Measurements from ENCODE around the gene ADD3.

DNA sequence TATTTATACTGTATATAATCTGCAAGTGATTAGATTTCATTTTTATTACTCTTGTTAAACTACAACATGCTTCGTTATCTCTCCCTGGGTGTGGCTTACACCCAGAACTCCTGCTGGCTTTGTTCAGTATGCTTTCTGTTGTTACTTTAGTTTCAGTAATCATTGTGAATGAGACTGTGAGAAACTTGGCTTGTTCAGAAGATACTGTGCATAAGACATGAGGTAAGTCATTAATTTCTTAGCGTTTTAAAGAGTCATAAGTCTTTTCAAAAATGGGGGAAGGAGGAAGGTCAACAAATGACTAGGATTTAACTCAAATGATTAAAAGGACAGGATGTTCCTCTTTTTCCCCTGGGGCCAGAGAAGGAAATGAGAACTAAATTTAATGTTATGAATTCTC is 11.6 kb upstream of the ADD3 start:
- TF ChIP-seq, protein P1, sequence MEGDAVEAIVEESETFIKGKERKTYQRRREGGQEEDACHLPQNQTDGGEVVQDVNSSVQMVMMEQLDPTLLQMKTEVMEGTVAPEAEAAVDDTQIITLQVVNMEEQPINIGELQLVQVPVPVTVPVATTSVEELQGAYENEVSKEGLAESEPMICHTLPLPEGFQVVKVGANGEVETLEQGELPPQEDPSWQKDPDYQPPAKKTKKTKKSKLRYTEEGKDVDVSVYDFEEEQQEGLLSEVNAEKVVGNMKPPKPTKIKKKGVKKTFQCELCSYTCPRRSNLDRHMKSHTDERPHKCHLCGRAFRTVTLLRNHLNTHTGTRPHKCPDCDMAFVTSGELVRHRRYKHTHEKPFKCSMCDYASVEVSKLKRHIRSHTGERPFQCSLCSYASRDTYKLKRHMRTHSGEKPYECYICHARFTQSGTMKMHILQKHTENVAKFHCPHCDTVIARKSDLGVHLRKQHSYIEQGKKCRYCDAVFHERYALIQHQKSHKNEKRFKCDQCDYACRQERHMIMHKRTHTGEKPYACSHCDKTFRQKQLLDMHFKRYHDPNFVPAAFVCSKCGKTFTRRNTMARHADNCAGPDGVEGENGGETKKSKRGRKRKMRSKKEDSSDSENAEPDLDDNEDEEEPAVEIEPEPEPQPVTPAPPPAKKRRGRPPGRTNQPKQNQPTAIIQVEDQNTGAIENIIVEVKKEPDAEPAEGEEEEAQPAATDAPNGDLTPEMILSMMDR (conservative IDR thresholded peaks at IDR 0.05 in 1 of 2, IDR thresholded peaks at IDR 0.05 in 1 of 2; ENCODE audit: extremely low read depth in 1 of 2, insufficient read depth in 1 of 2, low read depth in 1 of 2, low read length in 2 of 2) = no peak
- no peak for TF ChIP-seq EZH2 (IDR thresholded peaks at IDR 0.05; ENCODE audit: borderline replicate concordance, low read length)

Measured in mammary epithelial cell (primary cell).